Erythroblast (primary cell): Measurements from ENCODE around the gene OVOL1.
A peak's percentile ranks its signal among the peaks of the same experiment; 100 is the strongest.
"Not testable (repeated sequence)": the region's sequence is repeated elsewhere in the genome, so short reads cannot be mapped to it uniquely, and the experiment has no call there.

Experiments
- DNase-seq, 2 experiments: peaks; one replicate each; lab custom pipeline; 2025; lab: John Stamatoyannopoulos, UW
- GATA1 ChIP-seq: IDR thresholded peaks from 2 replicates; pipeline ENCODE4 v1.6.1; 2011; ENCODE audit warnings: low read depth, mild to moderate bottlenecking, control low read depth, low read length, moderate library complexity
- POLR2A ChIP-seq: IDR thresholded peaks from 2 replicates; pipeline ENCODE4 v1.6.1; 2011; ENCODE audit warnings: mild to moderate bottlenecking, low read length

Gene OVOL1

DNA sequence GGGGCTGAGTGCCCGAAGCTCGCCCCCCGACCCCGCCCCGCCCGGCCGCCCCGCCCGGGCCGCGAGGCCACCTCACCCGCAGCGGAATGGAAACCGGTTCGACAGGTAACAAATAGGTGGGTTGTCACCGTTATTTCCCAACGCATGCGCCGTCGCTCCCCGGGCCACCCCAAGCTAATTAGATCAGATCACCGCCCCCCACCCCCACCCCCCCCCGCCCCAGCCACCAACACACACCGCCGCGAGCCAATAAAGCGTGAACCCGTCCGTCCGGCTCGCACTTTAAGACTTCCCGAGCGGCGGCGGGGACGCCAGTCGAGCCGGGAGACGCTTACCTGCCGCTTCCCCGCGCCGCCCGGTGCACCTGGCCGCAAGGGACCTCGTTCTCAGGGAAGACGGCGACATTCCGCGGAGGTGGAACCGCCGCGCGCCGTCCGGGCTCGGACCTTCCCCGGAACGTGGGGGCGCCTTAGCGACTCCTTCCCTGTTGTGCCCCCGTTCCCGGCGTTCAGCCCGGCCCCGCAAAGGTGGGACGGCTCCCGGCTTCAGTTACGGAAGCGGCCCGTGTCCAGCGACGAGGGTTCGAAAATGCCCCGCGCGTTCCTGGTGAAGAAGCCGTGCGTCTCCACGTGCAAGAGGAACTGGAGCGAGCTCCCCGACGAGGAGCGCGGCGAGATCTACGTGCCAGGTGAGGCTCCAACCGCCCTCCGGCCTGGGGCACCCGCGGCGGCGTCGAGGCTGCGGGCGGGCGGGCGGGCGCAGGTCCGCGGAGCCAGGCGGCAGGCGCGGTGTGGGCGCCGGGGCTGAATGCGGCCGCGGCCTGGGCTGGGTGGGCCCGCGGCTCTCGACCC is at the start of gene OVOL1:
Gene OVOL1 (plus strand): TSS at position 278 of the 851 bp plus-strand sequence. CDS start 311 bp downstream, at position 589.
- TF ChIP-seq POLR2A (no peak), GATA1 (no peak)
- no peak for DNase-seq

- TF ChIP-seq GATA1 (no peak), POLR2A (no peak)
- no peak for DNase-seq
These were observed 47.8 kb upstream of the OVOL1 start for GRCh38 chr11:65739022-65739421.

DNA sequence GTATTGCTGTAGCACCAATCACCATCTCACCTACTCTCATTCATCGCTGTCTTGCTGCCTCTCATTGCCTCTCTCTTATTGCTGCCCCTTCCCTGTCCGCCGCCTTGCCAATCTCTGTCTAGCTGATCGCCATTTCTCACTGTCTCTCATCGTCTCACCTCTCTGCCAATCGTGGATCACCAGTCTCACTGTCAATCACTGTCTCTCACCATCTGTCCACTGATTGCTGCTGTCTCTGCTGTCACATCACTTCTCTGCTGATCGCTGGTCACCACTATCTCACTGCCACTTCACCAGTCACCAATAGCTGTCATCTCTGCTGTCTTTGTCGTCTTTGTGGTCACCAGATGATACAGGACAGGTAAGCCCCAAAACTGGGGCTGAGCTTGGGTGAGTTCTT is 45.7 kb upstream of the OVOL1 start:
- no peak for TF ChIP-seq GATA1
- TF ChIP-seq POLR2A: no peak
- DNase-seq: no peak

- TF ChIP-seq POLR2A: no peak
- no peak for DNase-seq
These were observed 44.5 kb upstream of the OVOL1 start for GRCh38 chr11:65742353-65742752.

GRCh38 chr11:65743681-65744025 is 43.2 kb upstream of the OVOL1 start:
- TF ChIP-seq POLR2A (no peak), GATA1 (no peak)
- no peak for DNase-seq

DNA sequence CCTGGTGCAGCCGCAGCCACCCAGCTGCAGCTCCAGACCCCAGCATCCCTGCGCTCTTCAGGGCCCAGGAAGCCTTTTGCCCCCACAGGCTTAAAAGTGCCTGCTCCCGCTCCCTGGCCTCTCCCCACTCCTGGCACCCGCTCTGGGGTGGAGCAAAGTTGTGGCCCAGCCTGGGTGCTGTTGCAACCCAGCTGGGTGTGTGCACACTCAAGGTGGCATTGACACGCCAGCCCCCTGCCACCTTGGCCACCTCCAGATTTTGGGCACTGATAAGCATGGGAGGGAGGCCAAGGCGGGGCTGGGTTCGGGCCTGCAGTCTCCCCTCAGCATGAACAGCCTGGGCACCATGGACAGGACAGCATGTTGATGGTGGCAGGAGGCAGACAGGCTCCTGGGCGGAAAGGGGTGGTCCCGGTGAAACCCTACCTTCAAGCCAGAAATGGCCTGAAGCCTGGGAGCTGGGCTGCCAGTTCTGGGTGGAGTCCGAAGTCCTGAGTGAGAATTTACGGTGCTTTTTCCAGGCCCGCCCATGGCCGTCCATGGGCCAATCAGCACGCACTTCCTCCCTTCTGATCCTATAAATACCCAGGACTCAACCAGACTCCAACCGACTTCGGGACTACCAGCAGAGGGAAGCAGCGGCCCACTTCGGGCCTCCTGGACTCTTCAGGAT is 42.7 kb upstream of the OVOL1 start:
- no peak for DNase-seq
- no peak for TF ChIP-seq POLR2A
- no peak for TF ChIP-seq GATA1

DNA sequence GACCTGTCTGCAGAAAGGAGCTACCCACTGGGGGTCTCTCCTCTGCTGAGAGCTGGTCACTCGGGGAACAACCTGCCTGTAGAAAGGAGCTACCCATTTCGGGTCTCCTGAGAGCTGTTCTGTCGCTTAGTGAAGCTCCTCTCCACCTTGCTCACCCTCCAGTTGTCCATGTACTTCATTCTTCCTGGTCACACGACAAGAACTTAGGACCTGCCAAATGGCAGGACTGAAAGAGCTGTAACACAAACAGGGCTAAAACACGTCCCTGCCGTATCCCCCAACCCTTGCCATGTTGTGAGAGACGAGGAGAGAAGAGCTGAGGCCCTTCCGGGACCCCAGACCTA is 42.2 kb upstream of the OVOL1 start:
- TF ChIP-seq GATA1 (no peak), POLR2A (no peak)
- DNase-seq: peak in 1 of 2 experiments; percentile 14

DNA sequence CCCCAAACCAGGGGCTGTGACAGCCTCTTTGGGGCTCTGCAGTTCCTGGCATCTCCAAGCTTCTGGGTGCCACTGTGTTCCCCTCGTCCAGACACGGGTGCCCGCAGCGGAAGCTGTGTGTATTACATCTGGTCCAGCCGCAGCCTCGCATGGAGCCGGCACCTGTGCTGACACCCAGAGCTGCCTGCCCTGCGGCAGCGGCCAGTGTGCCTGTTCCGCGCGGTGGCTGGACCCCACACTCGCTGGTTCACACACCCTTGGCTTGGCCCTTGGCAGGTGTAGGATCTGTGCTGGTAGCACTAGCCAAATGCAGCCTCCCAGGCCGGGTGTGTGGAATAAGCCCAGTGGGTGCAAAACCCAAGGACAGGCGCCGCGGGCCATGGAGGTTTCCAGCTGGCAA is 41.8 kb upstream of the OVOL1 start:
- DNase-seq: no peak
- no peak for TF ChIP-seq POLR2A
- no peak for TF ChIP-seq GATA1

GRCh38 chr11:65762169-65762568 is 24.7 kb upstream of the OVOL1 start:
- DNase-seq: not testable (repeated sequence)

- DNase-seq: not testable (repeated sequence)
These were observed 24.0 kb upstream of the OVOL1 start for GRCh38 chr11:65762816-65763215.

- TF ChIP-seq GATA1: no peak
- no peak for TF ChIP-seq POLR2A
- no peak for DNase-seq
These were observed 22.4 kb upstream of the OVOL1 start for GRCh38 chr11:65764434-65764833.

GRCh38 chr11:65766535-65766934 is 20.3 kb upstream of the OVOL1 start:
- TF ChIP-seq POLR2A (no peak), GATA1 (no peak)
- no peak for DNase-seq

GRCh38 chr11:65767406-65767805 is 19.5 kb upstream of the OVOL1 start:
- TF ChIP-seq GATA1 (no peak), POLR2A (no peak)
- no peak for DNase-seq

- not testable (repeated sequence) for DNase-seq
These were observed 19.1 kb upstream of the OVOL1 start for GRCh38 chr11:65767806-65768205.

DNA sequence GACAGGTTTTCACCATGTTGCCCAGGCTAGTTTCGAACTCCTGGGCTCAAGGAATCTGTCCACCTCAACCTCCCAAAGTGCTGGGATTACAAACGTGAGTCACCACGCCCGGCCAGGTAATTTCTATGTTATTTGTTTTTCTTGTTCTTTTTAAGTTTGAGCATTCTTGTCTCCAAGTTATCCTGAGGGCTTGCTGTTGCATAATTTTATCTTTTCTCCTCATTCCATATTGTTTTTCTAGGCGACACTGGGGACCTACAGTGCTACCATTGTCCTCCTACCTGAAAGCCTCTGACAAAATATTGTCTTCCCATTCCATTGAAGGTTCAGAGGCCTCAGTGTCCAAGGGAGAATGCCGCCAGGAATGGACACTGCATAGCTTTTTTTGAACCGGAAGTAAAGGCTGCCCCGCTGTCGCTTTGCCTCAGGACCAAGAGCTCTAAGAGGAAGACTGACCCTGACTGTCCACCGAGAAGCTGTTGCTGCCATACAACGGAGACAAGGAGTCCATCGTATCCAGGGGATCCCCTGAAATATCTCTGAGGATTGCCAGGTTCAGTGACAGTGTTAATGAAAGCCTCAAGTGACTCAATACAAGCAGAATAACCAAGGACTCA is 15.8 kb upstream of the OVOL1 start:
- no peak for DNase-seq
- TF ChIP-seq POLR2A: no peak
- TF ChIP-seq GATA1: no peak
